ENCODE data around the gene SFXN5.
"Not testable (repeated sequence)": the region's sequence is repeated elsewhere in the genome, so short reads cannot be mapped to it uniquely, and the experiment has no call there.

The SFXN5 gene

GRCh38 chr2:73069041-73069854 lies 2.3 kb downstream of the SFXN5 start:
- DNase-seq (ENCODE audit: low read depth), result no peak
- H3K4me3 ChIP-seq (ENCODE audit: low read depth, low read length), result no peak overlapping the region
- TF ChIP-seq CTCF (IDR thresholded peaks at IDR 0.05; ENCODE audit: low read depth, low read length, missing control alignments), result no peak

- no peak overlapping the region for H3K4me3 ChIP-seq (ENCODE audit: low read depth, low read length)
- no peak for TF ChIP-seq CTCF (IDR thresholded peaks at IDR 0.05; ENCODE audit: low read depth, low read length, missing control alignments)
These were observed 3.4 kb downstream of the SFXN5 start for GRCh38 chr2:73068147-73068546.

GRCh38 chr2:73067043-73067442 lies 4.5 kb downstream of the SFXN5 start:
- DNase-seq (ENCODE audit: low read depth), result no peak
- no peak overlapping the region for H3K4me3 ChIP-seq (ENCODE audit: low read depth, low read length)
- TF ChIP-seq CTCF (IDR thresholded peaks at IDR 0.05; ENCODE audit: low read depth, low read length, missing control alignments), result no peak

More at GRCh38 chr2:73068147-73068546, 3.4 kb downstream of the SFXN5 start:
- no peak for DNase-seq (ENCODE audit: low read depth)

- DNase-seq (ENCODE audit: low read depth); H3K4me3 ChIP-seq (ENCODE audit: low read depth, low read length): not testable (repeated sequence)
These were observed 6.4 kb downstream of the SFXN5 start for GRCh38 chr2:73065070-73065469.

- DNase-seq (ENCODE audit: low read depth), result no peak
- no peak overlapping the region for H3K4me3 ChIP-seq (ENCODE audit: low read depth, low read length)
- no peak for TF ChIP-seq CTCF (IDR thresholded peaks at IDR 0.05; ENCODE audit: low read depth, low read length, missing control alignments)
These were observed 7.3 kb downstream of the SFXN5 start for GRCh38 chr2:73063909-73064875.

- TF ChIP-seq CTCF (IDR thresholded peaks at IDR 0.05; ENCODE audit: low read depth, low read length, missing control alignments), result no peak
- no peak for DNase-seq (ENCODE audit: low read depth)
- no peak overlapping the region for H3K4me3 ChIP-seq (ENCODE audit: low read depth, low read length)
These were observed 8.0 kb downstream of the SFXN5 start for GRCh38 chr2:73063472-73063871.

- no peak overlapping the region for H3K4me3 ChIP-seq (ENCODE audit: low read depth, low read length)
- no peak for TF ChIP-seq CTCF (IDR thresholded peaks at IDR 0.05; ENCODE audit: low read depth, low read length, missing control alignments)
- DNase-seq (ENCODE audit: low read depth), result no peak
These were observed 12.4 kb downstream of the SFXN5 start for GRCh38 chr2:73059106-73059505.

Measured in GM12864 (cell line).